HCEC 1CT (cell line): ENCODE measurements around the gene CEACAM6.
"Not testable (repeated sequence)": the region's sequence is repeated elsewhere in the genome, so short reads cannot be mapped to it uniquely, and the experiment has no call there.

Experiments used
- DNase-seq: peaks from one replicate; pipeline ENCODE4 v3.0.0-alpha.2; 2017

Gene CEACAM6

GRCh38 chr19:41755328-41755913 lies at the start of gene CEACAM6:
Gene CEACAM6 (plus strand): TSS chr19:41755530. CDS start chr19:41755639, 109 bp downstream.
- no peak for DNase-seq

- DNase-seq, result peak; percentile 20
Measured at GRCh38 chr19:41706741-41707501, 48.4 kb upstream of the CEACAM6 start.

GRCh38 chr19:41707502-41707812 lies 47.9 kb upstream of the CEACAM6 start:
- DNase-seq, result no peak

- DNase-seq, result no peak
Measured at GRCh38 chr19:41707871-41708371, 47.4 kb upstream of the CEACAM6 start.

DNA sequence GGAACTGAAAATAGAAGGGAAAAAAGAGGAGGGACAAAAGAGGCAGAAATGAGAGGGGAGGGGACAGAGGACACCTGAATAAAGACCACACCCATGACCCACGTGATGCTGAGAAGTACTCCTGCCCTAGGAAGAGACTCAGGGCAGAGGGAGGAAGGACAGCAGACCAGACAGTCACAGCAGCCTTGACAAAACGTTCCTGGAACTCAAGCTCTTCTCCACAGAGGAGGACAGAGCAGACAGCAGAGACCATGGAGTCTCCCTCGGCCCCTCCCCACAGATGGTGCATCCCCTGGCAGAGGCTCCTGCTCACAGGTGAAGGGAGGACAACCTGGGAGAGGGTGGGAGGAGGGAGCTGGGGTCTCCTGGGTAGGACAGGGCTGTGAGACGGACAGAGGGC lies 46.8 kb upstream of the CEACAM6 start, which contains the start of gene CEACAM5:
TSS of gene CEACAM5 (plus strand) at position 146 of the 400 bp plus-strand sequence. CDS start at position 252, 106 bp downstream.
- DNase-seq, result no peak

DNA sequence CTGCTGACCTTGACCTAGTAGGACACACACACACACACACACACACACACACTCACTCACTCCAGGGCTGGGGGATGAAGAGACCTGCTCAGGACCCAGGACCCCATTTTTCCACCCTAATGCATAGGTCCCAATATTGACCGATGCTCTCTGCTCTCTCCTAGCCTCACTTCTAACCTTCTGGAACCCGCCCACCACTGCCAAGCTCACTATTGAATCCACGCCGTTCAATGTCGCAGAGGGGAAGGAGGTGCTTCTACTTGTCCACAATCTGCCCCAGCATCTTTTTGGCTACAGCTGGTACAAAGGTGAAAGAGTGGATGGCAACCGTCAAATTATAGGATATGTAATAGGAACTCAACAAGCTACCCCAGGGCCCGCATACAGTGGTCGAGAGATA lies 45.8 kb upstream of the CEACAM6 start:
- DNase-seq, result not testable (repeated sequence)

- DNase-seq, result no peak
Measured at GRCh38 chr19:41709951-41710645, 45.2 kb upstream of the CEACAM6 start.

GRCh38 chr19:41711376-41712261 lies 43.7 kb upstream of the CEACAM6 start:
- DNase-seq, result no peak

DNA sequence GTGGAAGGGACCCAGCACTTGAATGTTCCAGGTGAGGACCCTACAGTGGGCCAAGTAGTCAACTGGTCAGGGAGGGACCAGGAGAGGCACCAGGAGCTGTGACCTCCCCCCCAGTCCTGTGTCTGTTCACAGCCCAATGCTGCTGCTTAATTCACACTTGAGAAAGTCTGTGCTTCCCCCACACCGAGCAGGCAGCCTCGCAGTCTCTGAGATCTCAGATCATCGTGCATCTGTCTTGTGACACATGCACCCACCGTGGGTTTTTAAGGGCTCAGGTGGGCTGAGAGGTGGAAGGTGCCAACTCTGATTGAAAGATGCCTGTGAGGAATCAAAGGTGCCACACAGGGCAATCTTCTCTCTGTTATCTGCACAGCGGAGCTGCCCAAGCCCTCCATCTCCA lies 40.7 kb upstream of the CEACAM6 start:
- no peak for DNase-seq

DNA sequence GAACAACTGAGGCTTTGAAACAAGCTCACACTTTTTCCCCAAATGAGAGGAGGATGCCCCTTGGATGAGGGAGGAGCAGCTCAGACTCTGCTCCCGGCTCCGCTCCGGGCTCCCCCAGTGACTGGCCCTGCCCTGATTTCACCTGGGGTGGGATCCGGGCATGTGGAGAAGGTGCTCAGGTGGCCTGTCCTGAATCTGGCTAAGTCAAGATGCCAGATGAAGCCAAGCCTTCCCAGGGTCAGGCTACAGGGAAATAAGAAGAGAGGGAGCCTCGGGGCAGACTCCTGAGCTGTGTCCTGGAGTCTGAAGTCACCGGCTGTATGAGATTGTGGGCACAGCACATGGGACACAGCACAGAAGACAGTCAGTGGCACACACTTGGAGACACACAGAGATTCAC lies 36.6 kb upstream of the CEACAM6 start:
- no peak for DNase-seq

DNA sequence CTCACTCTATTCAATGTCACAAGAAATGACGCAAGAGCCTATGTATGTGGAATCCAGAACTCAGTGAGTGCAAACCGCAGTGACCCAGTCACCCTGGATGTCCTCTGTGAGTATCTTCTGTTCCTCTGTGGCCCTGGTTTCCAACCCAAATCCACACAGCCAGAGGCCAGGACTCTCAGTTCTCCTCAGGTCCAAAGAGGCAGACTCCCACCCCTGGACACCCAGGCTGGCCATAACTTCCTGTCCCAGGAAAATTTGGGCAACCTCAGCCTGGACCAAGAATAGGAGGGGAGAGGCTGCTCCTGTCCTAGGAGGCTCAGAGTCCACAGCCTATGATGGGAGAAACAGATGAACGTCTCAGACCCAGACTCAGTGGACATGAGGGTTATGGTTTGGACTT lies 35.2 kb upstream of the CEACAM6 start:
- no peak for DNase-seq

DNA sequence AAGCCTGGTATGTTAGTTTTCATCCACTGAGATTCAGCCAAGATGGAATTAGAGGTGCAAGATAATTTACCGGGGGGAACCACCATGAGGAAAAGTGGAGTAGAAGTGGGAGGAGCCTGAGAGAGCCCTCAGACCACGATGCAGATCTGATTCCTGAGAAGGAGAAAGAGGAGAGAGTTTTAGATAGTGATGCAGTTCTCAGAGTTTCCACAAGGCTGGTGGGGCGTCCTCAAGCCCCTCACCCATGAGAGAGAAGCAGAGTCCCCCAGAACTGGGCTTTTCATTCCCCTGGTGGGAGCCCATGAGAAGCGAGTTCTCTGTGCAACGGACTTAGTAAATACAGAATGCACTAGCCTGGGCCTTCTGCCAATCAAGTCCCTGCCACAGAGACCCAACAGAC lies 28.8 kb upstream of the CEACAM6 start:
- no peak for DNase-seq

- DNase-seq, result no peak
Measured at GRCh38 chr19:41734156-41734555, 21.2 kb upstream of the CEACAM6 start.

DNA sequence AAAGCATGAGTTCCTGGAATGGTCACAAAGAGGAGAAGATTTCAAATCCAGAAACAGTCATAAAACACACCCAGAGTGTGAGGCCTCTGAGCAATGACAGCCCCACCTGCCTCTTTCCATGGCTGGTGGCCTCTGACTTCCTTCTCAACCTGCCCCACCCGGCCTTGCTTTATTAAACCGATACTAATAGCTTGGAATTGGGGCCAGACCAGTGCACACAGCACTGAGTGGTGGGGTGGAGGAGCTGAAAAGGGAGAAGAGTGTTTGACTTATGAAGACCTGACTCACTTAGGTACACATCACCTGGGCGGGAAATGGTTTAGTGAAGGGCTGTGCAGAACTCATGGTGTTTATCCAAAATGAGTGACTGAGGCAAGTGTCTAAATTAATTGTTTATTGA lies 20.7 kb upstream of the CEACAM6 start:
- no peak for DNase-seq

DNA sequence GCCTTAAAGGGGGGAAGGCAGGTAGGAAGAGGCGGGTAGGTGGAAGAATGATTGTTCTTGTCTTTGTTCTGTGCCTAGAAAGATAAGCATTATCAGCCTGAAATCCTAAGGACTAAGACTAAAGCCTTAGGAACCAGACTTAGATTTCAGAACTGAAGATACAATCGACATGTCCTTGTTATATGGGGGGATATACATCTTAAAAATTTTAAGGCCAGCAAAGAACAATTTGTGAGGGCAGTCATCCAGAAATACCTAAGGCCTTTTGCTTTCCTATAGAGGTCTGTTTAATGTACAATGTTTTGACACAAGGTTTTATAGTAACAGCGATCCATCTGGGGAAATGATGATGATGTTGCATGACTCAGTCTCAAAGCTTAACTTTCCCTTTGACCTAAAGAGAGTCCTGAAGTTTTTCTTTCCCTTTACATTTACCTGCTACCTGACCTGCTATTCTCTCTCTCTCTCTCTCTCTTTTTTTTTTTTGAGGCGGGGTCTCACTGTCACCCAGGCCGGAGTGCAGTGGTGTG lies 20.2 kb upstream of the CEACAM6 start:
- DNase-seq, result no peak

GRCh38 chr19:41739361-41739760 lies 16.0 kb upstream of the CEACAM6 start:
- DNase-seq, result no peak

DNA sequence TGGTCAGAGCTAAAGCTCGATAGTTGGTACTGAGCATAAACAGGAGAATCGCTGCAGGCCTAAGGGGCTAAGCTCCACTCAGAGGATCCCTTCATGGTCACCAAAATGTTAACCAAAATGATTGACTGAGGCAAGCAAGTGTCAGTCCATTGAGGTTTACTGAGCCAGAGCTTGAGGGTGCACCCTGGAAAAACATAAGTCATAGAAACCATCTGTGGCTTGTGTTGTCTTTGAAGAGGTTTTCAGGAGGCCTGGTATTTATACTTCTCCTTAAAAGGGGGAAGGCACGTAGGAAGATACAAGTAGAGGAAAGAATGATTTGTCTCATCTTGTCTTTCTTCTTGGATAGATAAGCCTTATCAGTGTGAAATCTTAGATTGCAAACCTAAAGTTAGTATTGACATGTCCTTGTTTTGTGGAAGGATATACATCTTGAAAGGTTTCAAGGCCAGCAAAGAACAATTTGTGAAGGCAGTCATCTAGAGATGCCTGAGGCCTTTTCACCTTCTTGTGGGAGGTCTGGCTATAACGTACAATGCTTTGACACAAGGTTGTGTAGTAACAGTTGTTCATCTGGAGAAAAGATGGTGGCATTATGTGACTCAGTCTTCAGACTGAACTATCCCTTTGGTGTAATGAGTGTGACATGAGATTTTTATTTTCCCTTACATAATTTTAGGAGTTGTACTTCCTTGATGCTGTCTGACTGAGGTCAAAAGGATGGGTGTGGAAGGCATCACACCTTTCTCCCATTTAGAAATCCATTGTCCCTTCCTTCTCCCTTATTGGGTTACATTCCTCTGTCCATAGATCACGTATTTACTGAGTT lies 14.7 kb upstream of the CEACAM6 start:
- DNase-seq, result no peak

- no peak for DNase-seq
Measured at GRCh38 chr19:41741244-41741554, 14.1 kb upstream of the CEACAM6 start.

GRCh38 chr19:41744850-41745249 lies 10.5 kb upstream of the CEACAM6 start:
- no peak for DNase-seq

- DNase-seq, result no peak
Measured at GRCh38 chr19:41745756-41746155, 9.6 kb upstream of the CEACAM6 start.

DNA sequence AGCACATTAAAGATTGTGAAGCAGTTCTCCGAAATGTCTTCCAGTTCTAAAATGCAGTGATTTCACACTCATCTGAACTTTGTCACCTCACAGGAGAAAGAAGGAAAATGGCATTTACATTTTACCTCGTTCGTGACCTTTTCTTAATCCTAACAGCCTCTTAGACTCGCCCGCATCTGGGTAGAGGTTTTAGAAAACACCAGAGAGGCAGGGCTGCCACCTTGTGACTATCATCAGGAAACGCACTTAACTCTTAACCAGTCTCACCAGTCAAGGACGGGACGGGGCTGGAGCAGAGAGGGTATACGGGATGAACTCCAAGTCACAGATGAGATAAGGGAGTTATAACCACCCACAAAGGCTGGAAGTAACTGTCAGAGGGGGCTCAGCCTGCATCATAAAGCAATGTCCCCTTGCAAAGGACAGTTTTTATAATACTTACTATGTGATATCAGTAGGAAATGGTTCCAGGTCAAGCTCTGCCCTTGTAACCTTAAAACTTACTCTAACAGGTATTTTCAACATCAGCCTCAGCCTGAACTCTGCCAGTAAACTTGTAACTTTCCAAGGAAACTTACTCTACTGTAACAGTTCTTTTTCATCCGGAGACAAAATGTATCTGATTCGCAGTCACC lies 8.6 kb upstream of the CEACAM6 start:
- peak; percentile 55 for DNase-seq
